Brain microvascular endothelial cell (primary cell): ENCODE results near the gene PTPN3.
"Not testable (repeated sequence)": the region's sequence is repeated elsewhere in the genome, so short reads cannot be mapped to it uniquely, and the experiment has no call there.

Experiments
- DNase-seq: peaks from one replicate; pipeline ENCODE4 v3.0.0-alpha.2; 2020
- H3K27ac ChIP-seq: fragments of 250-450 bp; sonication (Bioruptor Pico); 2 replicates; pipeline ENCODE4 v1.5.1; 2020; ENCODE audit warnings: mild to moderate bottlenecking, moderate library complexity
- H3K27me3 ChIP-seq: fragments of 250-450 bp; sonication (Bioruptor Pico); replicated peaks from 2 replicates; pipeline ENCODE4 v1.5.1; 2020; ENCODE audit warnings: mild to moderate bottlenecking
- H3K36me3 ChIP-seq: fragments of 250-450 bp; sonication (Bioruptor Pico); replicated peaks from 2 replicates; pipeline ENCODE4 v1.5.1; 2020; ENCODE audit warnings: mild to moderate bottlenecking
- H3K4me3 ChIP-seq: 2 replicates; pipeline ENCODE4 v1.5.1; 2011; ENCODE audit warnings: low read depth, mild to moderate bottlenecking, control low read depth, low read length, moderate library complexity
- CTCF ChIP-seq: IDR thresholded peaks from 2 replicates; pipeline ENCODE4 v1.5.1; 2011; ENCODE audit warnings: low read depth, mild to moderate bottlenecking, moderate library complexity, low read length, control low read depth, inconsistent platforms; ENCODE audit errors: missing control alignments
- in situ Hi-C: cut with HindIII; loops from 2 replicates; pipeline ENCODE4 v1.10.0; 2017; ENCODE audit warnings: low sequenced_read_pairs, low pct_ligation_motif_present

The PTPN3 gene

GRCh38 chr9:109498195-109499092 lies at the start of gene PTPN3:
PTPN3 (minus strand) TSS chr9:109498307; CDS start chr9:109463434, 34,873 bp downstream.
- TF ChIP-seq CTCF, result no peak
- no peak within 1 kb of the TSS for H3K27ac ChIP-seq
- in situ Hi-C loops, result no loop called here
- no peaks in the 10 kb centered on the region for H3K36me3 ChIP-seq
- no peaks in the 10 kb centered on the region for H3K27me3 ChIP-seq
- DNase-seq, result no peak
- peak within 1 kb of the TSS; percentile 49 for H3K4me3 ChIP-seq

GRCh38 chr9:109544954-109545353 lies 46.8 kb upstream of the PTPN3 start:
- H3K36me3 ChIP-seq, H3K27ac ChIP-seq, in situ Hi-C loops, DNase-seq, H3K4me3 ChIP-seq, H3K27me3 ChIP-seq: not testable (repeated sequence)

GRCh38 chr9:109542922-109543321 lies 44.8 kb upstream of the PTPN3 start:
- H3K27me3 ChIP-seq, result no peaks in the 10 kb centered on the region
- no peak overlapping the region for H3K4me3 ChIP-seq
- no peaks in the 10 kb centered on the region for H3K36me3 ChIP-seq
- no peak overlapping the region for H3K27ac ChIP-seq
- no peak for TF ChIP-seq CTCF
- in situ Hi-C loops, result no loop called here
- DNase-seq, result no peak

- DNase-seq, result no peak
- Histone ChIP-seq H3K36me3 (no peaks in the 10 kb centered on the region), H3K4me3 (no peak overlapping the region), H3K27ac (no peak overlapping the region), H3K27me3 (peaks cover 2% of the 10 kb centered on the region)
- in situ Hi-C loops, result no loop called here
- no peak for TF ChIP-seq CTCF
Observed at GRCh38 chr9:109538346-109538745, 40.2 kb upstream of the PTPN3 start.

- Histone ChIP-seq H3K27ac (no peak overlapping the region), H3K36me3 (no peaks in the 10 kb centered on the region), H3K4me3 (no peak overlapping the region), H3K27me3 (peaks cover 2% of the 10 kb centered on the region)
- DNase-seq, result no peak
- in situ Hi-C loops, result no loop called here
- no peak for TF ChIP-seq CTCF
Observed at GRCh38 chr9:109537288-109537687, 39.2 kb upstream of the PTPN3 start.

- in situ Hi-C loops, result no loop called here
- DNase-seq, result no peak
- H3K27me3 ChIP-seq, result peaks cover 2% of the 10 kb centered on the region
- H3K4me3 ChIP-seq, result no peak overlapping the region
- no peak overlapping the region for H3K27ac ChIP-seq
- TF ChIP-seq CTCF, result no peak
- no peaks in the 10 kb centered on the region for H3K36me3 ChIP-seq
Observed at GRCh38 chr9:109536859-109537258, 38.8 kb upstream of the PTPN3 start.
